Measurements from ENCODE around the gene UQCC2. TPM values are rescaled to one million over a fixed set of nuclear protein-coding genes. Genes with fewer than 3 reads are reported as not detected.

Gene UQCC2
- total and polyA plus RNA-seq, 2 of the 4 experiments (the other 2 are of a cell fraction): 13.8 to 34.5 TPM

GRCh38 chr6:33711140-33712129 is at the start of gene UQCC2 (continued):
- TF ChIP-seq NFE2L2 (IDR thresholded peaks at IDR 0.05; ENCODE audit: low read depth, low read length) (no peak), MXI1 (IDR thresholded peaks at IDR 0.05; ENCODE audit: borderline replicate concordance, low read depth, low read length) (peak; percentile 70; the same call in 1 of the 2 replicates), RCOR1 (IDR thresholded peaks at IDR 0.05; ENCODE audit: insufficient replicate concordance, low read length) (no peak), RAD21 (IDR thresholded peaks at IDR 0.05; ENCODE audit: low read length) (peak; percentile 86), CHD1 (IDR thresholded peaks at IDR 0.05; ENCODE audit: low read depth, low read length) (no peak), SMC3 (IDR thresholded peaks at IDR 0.05; ENCODE audit: low read depth, low read length) (peak; percentile 59)

Measured in IMR-90 (cell line).